Measurements from ENCODE around the gene NGRN.

DNA sequence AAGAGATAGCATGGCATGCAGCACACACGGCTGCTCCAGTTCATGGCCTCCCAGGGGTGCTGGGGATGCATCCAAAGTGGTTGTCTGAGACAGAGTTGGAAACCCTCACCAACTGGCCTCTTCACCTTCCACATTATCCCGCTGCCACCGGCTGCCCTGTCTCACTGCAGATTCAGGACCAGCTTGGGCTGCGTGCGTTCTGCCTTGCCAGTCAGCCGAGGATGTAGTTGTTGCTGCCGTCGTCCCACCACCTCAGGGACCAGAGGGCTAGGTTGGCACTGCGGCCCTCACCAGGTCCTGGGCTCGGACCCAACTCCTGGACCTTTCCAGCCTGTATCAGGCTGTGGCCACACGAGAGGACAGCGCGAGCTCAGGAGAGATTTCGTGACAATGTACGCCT lies 36.5 kb upstream of the NGRN start:
- TF ChIP-seq, protein P1, sequence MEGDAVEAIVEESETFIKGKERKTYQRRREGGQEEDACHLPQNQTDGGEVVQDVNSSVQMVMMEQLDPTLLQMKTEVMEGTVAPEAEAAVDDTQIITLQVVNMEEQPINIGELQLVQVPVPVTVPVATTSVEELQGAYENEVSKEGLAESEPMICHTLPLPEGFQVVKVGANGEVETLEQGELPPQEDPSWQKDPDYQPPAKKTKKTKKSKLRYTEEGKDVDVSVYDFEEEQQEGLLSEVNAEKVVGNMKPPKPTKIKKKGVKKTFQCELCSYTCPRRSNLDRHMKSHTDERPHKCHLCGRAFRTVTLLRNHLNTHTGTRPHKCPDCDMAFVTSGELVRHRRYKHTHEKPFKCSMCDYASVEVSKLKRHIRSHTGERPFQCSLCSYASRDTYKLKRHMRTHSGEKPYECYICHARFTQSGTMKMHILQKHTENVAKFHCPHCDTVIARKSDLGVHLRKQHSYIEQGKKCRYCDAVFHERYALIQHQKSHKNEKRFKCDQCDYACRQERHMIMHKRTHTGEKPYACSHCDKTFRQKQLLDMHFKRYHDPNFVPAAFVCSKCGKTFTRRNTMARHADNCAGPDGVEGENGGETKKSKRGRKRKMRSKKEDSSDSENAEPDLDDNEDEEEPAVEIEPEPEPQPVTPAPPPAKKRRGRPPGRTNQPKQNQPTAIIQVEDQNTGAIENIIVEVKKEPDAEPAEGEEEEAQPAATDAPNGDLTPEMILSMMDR (IDR thresholded peaks at IDR 0.05; ENCODE audit: low read length) = no peak
- no peak for TF ChIP-seq EZH2 (IDR thresholded peaks at IDR 0.05; ENCODE audit: borderline replicate concordance, low read length)

All from OCI-LY1 (cell line).